PFSK-1 (cell line): ENCODE results near the gene CMBL.

Experiments used
- POLR2AphosphoS5 ChIP-seq: IDR thresholded peaks from 2 replicates; pipeline ENCODE4 v1.6.1; 2012; ENCODE audit warnings: low read depth, mild to moderate bottlenecking, control low read depth, low read length, moderate library complexity
- REST ChIP-seq, 2 experiments: IDR thresholded peaks; 2 replicates each; pipeline versions ENCODE4 v1.6.1 to v1.8.0; 2011 to 2012; ENCODE audit warnings: low read depth in 2 of 2, low read length in 2 of 2, control low read depth in 1 of 2, inconsistent platforms in 1 of 2, mild to moderate bottlenecking in 1 of 2, moderate library complexity in 1 of 2; ENCODE audit not compliant: insufficient read depth in 1 of 2
- SIN3A ChIP-seq: IDR thresholded peaks from 2 replicates; pipeline ENCODE4 v1.6.1; 2012; ENCODE audit warnings: mild to moderate bottlenecking, low read length, moderate library complexity, borderline replicate concordance; ENCODE audit not compliant: insufficient read depth
- TAF1 ChIP-seq: IDR thresholded peaks from 2 replicates; pipeline ENCODE4 v1.6.1; 2012; ENCODE audit warnings: low read length, control low read depth, borderline replicate concordance; ENCODE audit not compliant: insufficient read depth

GRCh38 chr5:10266839-10267238 is 40.9 kb downstream of the CMBL start:
- no peak for TF ChIP-seq POLR2AphosphoS5
- TF ChIP-seq SIN3A = no peak
- no peak for TF ChIP-seq REST (IDR thresholded peaks at IDR 0.05; ENCODE audit: insufficient read depth in 1 of 2, low read depth in 2 of 2, low read length in 2 of 2)
- TF ChIP-seq TAF1 = no peak
